ENCODE data around the gene CSPG5.

CSPG5 gene, protein sequence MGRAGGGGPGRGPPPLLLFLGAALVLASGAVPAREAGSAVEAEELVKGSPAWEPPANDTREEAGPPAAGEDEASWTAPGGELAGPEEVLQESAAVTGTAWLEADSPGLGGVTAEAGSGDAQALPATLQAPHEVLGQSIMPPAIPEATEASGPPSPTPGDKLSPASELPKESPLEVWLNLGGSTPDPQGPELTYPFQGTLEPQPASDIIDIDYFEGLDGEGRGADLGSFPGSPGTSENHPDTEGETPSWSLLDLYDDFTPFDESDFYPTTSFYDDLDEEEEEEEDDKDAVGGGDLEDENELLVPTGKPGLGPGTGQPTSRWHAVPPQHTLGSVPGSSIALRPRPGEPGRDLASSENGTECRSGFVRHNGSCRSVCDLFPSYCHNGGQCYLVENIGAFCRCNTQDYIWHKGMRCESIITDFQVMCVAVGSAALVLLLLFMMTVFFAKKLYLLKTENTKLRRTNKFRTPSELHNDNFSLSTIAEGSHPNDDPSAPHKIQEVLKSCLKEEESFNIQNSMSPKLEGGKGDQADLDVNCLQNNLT
- total RNA-seq: 0.30 to 1.0 reads per million in 2 experiments

DNA sequence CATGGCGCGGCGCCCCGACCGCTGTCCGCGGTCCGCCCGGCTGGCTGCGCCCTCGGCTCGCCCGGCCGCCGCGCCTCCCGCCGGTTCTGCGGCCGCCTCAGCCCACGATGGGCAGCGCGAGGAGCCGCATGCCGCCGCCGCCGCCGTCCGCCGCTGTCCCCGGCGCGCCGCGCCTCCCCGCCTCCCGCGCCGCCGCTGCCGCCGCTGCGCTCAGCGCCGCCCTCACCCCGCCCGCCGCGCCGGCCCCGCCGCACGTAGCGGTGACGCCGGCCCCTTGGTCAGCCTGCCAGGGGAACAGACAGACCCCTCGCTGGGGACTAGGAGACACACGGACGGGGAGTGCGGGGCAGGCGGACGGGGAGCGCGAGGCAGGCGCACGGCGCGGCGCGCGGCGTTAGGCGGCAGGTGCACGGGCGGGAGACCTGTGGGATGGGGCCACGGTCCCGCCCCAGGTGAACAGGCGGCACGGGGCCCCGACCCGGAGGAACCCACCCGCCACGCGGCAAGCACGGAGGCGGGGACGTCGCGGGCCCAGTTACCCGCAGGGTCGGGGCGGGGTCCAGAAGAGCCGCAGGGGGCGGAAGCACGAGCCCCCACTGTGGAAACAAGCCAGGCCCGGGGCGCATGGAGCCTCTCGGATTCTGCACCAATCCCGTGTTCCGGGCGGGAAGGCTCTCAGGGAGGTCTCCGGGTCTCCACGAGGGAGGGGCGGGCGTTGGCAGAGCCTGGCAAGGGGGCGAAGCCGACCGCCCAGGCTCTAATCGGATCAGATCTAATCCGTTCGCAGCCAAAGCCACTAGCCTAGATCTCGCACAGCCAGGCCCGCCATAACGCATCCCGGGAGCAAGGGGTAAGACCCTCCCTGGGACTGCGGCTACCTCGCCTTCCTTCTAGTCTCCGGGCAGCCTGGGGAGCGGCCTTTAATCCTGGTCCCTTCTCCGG is at the start of gene CSPG5:
CSPG5 (minus strand) TSS at position 175 of the 942 bp plus-strand sequence; CDS start at position 3, 172 bp downstream.
- DNase-seq (ENCODE audit: low read depth): no peak

DNA sequence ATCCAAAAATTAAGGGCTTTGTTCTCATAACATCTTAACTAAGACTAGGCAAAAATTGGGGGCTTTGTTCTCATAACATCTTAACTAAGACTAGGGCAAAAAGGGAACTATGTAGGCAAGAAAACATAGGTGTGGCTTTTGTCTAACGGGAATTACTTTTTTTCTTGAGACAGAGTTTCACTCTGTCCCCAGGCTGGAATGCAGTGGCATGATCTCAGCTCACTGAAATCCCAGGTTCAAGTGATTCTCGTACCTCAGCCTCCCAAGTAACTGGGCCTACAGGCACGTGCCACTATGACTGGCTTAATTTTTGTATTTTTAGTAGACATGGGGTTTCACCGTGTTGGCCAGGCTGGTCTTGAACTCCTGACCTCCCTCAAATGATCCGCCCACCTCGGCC is 49.8 kb upstream of the CSPG5 start:
- DNase-seq (ENCODE audit: low read depth): no peak

DNA sequence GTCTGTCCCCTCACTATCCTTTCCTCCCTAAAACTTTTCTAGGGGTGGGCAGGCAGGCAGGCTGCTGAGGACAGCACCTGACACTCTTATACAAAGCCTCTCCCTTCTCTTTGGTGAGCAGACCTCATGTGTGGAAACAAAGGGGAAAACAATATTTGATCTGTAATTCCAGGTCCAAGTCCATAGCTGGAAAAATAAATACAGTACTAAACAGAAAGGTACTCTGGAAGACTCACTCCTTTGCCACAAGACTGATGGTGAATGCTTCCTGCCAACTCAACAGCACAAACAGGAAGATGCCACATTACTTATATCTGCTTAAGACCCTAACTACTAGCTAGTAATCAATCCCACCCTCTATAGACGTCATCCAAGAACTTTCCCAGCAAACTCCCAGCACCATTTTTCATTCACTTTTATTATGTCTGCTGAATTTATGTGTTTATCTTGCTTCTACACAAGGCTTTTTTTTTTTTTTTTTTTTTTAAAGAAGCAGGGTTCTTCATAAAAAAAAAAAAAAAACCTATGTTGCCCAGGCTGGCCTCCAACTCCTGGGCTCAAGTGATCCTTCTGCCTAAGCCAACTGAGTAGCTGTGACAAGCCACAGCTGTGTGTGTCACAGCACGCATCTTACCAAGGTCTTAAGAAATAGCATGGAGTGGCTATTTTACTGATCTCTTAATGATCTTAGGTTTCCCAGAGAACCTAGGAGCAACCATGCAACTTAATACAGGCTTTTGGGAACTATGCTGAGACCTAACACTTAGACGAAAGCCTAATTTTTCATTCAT is 44.2 kb upstream of the CSPG5 start:
- no peak for DNase-seq (ENCODE audit: low read depth)

DNA sequence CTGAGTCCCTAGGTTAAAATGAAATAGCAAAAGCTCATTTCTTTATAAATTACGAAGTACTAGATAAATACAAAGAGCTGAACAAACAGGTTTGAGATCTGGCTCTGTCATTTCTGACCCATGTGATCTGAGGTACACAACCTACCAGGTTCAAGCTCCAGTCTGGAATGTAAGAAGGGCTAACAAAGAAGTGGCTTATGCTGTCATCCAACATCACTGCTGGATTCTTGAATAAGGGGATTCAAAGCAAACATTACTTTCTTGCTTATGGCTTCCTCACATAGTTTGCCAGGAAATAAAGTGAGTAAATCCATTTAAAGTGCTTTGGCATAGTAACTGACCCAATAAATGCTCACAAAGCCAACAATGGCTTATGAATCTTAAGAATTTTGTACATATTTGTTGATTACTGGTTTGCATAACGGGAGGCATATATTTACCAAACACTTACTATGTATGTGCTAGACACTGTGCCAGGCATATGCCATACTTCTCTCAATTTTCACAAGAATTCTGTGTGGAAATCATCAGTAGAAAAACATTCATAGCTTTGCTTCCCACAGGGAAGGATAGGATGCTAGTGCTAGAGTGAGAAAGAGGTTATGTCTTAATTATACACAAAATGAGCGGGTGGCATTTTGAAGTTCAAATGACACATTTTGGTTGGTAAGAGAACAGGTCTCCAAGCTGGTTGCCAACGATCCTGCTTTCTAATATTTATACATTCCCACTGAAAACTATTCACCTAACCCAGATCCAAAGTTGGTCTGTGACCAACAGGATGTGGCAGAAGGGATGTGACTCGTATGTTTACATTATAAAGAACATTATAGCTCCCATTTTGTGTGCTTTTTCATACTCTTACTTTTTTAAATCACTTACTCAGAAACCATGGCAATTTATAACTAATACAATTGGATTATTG is 38.7 kb upstream of the CSPG5 start:
- DNase-seq (ENCODE audit: low read depth): no peak

DNA sequence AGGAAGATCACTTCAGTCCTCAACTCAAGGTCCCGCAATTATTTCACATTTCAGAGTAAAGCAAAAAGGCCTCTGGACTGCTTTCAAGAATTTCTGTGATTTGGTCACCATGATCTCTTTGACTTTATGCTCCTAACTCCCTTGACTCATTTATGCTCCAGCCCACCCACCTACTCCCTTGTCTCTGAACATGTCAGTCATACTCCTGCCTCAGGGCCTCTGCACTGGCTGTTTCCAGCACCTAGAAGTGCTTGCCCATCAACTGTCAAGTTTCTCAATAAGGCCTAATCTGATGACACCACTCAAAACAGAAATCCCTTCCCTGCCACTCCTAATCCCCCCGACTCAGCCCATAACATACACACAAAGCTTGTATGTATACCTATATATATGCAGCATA is 36.1 kb upstream of the CSPG5 start:
- DNase-seq (ENCODE audit: low read depth): no peak

DNA sequence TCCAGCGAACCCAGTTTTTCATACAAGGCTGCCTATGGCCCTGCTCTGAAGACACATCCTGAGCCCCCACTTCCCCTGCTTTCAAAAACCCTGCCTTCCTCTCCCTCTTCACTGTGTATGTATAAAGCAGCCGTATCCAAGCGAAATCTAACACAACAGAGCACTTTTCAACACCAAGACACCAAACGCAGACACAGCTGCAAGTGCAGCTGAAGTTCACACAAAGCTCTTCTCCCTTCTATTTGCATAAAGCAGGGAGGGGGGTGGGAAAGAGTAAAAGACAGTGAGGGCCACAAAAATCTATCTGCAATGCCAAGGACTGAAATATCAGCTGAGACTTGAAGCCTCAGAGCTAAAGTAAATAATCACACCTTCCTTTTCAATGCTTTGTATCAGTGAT is 35.1 kb upstream of the CSPG5 start:
- no peak for DNase-seq (ENCODE audit: low read depth)

DNA sequence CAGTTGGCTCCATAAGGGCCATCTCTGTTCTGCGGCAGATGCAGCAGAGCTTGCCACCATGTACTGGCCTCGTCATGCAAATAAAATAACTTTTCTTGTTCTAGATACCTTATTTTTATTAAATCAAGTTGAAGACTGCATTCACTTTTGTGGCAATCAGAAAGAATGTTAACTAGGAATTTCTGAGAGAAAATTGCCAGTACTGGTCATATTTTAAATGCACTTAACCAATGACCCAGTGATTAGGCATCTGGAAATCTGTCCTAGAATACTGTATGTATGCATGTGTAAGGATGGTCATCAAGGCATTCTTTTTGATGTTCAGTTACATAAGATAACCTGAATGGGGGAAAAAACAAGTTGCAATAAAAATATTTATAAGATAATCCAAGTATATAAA is 34.2 kb upstream of the CSPG5 start:
- DNase-seq (ENCODE audit: low read depth): no peak

DNA sequence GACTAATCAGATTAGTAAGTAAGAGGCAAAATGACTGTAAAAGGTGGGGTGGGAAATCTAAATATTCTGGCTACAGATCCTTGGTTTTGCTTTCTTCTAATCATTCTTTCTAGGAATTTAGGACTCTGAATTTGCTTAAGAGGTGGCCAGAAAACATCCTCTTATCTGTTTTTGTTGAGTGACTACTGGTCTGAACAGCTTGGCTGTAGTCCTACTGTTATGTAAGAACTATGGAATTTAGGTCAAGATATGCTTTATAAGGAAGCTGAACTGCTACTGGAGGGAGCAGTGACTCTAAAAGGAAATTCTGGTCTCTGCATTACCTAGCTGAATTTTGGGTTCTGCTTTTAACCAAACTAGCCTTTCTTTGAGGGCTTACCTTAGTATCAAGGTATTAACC is 33.5 kb upstream of the CSPG5 start:
- DNase-seq (ENCODE audit: low read depth): no peak

DNA sequence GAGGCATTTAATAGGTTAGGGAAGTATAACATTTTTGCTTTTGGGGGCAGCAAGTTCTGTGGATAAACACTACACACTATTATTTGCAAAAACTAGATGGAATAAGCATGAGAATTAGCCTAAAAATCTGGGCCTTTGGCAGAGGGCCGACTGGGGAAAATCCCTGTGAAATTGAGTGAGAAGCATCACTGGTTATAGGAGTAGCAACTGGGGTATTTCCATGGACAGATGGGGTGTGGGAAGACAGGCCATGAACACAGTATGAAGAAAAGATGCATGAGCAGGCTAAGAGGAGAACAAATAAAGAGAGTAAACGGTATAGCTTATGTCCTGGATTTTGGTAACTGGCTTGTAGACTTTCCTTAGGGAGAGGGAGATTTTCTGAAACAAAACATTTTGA is 32.9 kb upstream of the CSPG5 start:
- no peak for DNase-seq (ENCODE audit: low read depth)

DNA sequence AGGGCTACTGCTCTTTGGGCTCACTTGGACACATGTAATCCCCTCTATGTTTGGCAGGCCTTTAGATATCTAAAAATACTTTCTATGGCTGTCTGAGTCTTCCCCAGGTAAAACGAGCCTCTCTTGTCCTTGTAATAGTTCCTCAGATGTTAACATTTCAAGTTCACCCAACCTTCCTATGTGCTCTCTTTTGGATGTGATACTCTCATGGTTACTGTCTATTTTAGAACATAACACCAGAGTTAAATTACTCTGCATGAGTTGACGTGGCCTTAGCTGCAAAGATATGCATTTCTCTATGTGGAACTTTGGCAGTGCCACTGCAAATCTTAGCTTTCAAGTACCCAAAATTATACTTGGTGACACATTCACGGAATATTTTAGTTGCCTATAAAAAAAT is 31.9 kb upstream of the CSPG5 start:
- DNase-seq (ENCODE audit: low read depth): no peak

DNA sequence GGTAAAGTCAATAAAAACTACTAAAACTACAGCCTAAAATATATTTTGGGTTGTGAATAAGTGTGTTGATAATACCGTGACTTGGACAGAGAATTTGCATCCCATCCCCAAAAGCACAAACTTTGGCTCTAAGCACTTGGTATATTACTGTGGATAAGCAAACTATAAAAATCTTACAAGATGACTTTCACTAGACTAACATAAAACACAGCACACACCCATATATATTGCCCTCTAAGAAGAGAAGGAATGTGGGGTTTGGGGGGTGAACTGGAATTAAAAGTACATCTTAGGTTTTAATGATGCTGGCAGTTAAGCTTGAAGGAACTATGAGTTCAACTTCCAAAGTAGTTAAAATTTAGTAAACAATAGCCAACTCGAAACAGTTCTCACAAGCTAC is 28.7 kb upstream of the CSPG5 start:
- DNase-seq (ENCODE audit: low read depth): no peak

DNA sequence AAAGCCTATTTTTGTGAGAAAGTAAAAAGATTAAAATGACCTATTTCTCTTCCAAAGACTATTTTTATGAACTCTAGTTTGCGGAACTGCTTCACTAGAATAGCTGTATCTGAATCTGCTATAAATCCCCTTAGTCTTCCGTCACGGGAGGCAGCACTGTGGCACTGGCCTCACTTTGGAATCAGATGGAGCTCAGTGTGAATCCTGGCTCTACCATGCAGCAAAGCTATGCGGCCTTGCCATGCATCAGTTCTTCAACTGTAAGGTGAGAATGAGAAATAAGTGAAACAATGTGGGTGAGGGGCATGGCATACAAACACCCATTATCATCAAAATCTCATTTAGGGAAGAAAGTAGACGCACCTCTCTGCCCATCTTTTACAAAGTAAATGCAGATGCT is 27.5 kb upstream of the CSPG5 start:
- no peak for DNase-seq (ENCODE audit: low read depth)

DNA sequence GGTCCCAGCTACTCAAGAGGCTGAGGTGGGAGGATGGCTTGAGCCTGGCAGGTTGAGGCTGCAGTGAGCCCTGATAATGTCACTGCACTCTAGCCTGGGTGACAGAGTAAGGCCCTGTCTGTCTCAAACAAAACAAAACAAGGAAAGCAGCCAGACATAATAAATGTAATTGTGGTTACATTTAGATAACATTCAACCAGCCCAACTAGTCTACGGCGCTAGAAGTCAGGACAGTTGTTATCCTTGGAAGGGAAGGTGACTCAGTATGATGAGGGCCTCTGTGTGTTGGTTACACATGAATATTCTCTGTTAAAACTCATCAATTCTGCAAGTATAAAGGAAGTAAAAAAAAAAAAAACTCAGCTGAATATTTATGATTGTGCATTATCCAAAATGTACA is 27.0 kb upstream of the CSPG5 start:
- DNase-seq (ENCODE audit: low read depth): no peak

DNA sequence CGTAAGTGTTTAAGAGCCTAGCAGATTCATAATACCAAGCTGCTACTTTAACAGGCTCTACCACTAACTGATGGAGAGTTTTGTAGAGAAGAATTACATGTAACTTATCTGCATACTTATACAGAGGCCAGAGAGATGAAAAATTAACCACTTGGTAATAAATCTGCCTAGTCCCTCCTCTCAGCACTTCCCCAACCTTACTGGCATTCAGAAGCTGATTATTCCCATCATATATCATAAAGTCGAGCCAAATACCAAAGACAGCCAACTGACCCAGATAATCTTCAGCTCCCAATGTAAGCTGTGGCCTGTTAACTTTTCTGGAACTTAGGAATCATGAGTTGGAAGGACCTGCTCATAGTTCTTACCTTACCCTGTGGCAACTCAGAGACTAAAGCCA is 25.5 kb upstream of the CSPG5 start:
- no peak for DNase-seq (ENCODE audit: low read depth)

DNA sequence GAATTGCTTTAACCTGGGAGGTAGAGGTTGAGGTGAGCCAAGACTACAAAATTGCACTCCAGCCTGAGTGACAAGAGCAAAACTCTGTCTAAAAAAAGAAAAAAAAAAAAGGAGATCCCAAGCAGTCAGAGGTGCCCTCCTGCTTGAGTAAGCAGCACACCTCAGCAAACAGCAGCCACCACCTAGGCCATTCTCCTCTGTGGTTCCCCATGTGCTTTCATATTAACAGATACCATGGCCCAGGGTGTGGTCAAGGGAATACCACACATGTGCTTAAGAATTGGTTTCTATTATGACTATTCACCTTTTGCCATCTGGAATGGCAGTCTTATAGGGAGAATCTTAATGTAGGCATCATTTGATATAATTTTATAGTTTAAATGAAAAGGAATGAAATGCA is 24.7 kb upstream of the CSPG5 start:
- no peak for DNase-seq (ENCODE audit: low read depth)

DNA sequence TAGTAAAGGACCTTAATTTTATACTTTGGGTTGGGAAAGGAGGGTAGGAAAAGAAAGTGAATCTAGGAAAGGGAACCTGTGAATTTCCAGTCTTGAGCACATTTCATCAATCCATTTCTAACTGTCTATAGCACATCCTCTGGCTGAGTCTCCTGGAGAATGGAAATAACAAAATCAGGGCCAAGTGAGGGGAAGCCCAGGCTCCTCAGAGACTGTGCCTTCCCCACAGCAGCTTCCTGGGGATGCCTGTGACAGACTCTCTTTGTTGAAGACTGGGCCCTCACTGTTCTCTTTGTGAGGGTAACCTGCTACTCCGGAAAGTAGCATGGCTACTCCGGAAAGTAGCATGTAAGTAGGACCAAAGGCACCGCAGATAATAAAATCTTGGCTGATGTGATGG is 22.6 kb upstream of the CSPG5 start:
- DNase-seq (ENCODE audit: low read depth): no peak

DNA sequence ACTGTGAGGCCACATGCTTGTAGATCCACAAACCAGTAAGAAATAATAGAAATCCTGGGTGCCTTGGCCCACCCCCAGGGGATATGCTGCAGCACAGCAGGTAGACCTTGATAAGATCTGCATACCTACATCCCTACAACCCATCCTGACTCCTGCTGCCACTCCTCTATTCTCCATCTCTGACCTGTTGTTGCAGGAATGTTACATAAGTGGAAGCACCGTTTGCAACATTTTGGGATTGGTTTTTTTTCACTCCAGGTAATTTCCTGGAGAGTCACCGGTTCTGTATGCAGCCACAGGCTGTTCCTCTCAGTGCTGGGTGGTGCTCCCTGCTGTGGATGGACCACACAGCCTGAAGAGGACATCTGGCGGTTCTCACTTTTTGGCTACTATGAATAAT is 16.1 kb upstream of the CSPG5 start:
- DNase-seq (ENCODE audit: low read depth): no peak

DNA sequence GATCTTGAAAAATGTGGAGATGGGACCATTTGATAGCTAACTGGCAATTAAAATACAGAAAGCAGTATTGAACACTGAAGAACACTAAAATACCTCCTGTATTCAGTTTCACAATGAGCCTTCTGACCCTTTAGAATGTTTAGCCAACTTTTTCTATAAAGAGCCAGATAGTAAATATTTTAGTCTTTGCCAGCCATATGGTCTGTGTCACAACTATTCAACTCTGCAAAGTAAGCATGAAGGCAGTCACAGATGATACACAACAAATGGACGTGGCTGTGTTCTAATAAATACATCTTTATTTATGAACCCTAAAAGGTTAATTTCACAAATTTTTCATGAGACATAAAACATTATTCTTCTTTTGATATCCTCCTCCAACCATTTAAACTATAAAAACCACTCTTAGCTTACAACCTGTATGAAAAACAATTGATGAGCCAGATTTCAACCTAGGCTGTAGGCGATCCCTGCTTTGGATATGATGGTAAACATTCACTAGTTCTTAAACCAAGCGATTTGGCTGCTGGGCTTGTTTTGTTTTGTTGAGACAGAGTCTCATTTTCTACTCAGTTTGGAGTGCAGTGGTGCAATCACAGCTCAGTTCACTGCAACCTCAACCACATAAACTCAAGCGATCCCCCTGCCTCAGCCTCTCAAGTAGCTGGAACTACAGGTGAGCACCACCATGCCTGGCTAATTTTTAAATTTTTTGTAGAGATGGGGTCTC is 13.6 kb upstream of the CSPG5 start:
- DNase-seq (ENCODE audit: low read depth): no peak

DNA sequence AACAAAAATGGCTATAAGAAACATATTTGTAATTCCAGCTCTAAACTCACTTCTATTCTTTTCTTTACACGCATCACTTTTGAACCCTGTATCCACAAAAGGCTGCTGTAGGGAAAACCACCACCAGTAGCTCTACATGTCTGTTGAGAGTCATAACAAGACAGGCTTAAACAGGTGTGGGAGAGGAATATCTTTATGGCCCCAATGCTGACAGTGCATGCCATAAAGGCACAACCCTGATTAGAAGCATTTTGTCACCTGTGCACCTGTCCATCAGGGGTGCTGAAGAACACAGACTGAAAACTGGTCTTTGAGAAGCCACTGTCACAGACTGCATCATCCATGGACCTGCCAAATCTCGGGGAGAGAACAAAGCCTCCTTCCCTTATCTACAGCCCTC is 11.6 kb upstream of the CSPG5 start:
- no peak for DNase-seq (ENCODE audit: low read depth)

DNA sequence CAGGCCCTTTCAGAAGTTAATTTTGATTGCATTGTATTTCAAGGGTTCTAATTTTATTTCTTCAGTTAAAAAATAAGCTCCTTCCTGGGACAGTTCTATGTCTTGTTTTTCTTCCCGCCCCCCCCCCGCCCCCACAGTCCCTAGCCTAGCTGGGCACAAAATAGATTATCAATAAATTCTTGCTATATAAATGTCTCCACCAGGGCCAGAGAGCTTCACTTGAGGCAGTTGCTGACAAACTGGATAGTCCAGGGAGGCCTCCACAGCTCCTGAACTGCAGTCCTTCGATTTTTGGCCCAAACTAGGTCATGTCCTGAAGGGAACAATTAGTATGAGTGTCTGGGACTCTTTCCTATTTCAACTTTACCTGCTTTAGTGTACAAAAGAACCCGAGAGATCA is 9.9 kb upstream of the CSPG5 start:
- DNase-seq (ENCODE audit: low read depth): no peak
